ENCODE measurements around the gene CDH23. TPM values are rescaled to one million over a fixed set of nuclear protein-coding genes. Genes with fewer than 3 reads are reported as not detected.

Gene CDH23
- total RNA-seq, 4 donors from 2014 or later, result 0.57 to 5.9 (median 1.0) TPM

DNA sequence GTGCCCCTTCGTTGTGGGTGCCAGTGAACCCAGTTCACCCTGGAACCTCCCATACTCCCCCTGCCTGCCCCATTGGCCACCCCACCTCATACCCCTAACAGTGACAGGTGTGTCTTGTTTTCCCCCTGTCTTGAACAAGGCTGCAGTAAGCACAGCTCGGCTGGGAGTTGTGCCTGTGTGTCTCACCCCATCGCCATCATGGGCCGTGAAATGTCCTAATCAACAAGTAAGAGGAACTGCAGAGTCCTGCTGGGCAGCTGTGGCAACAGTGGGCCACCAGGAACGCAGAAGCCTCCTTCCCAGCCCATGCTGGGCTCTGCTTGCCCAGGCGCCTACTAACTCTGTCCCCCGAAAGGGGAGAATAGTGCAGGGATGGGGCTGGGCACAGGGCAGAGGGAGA, 231.2 kb downstream of the CDH23 start:
- WGBS, 2 donors, result 60 to 91% methylated on average over 4 of the region's 7 CpGs

DNA sequence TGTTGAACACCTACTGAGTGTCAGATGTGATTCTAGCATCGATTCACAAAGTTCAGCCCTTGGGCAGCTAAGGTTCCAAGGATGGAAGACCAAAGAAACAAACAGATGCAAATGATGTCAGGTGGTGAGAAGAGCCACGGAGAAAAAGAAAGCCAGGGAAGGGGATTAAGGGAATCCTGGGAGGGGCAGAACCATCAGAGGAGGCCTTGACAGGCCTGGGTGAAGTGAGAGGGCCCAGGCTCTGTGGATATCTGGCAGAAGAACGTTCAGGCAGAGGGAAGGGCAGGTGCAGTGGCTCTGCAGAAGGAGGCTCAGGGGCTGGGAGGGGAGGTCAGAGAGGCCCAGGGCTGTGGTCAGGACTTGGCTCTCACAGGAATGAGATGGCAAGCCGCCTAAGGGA, 232.4 kb downstream of the CDH23 start:
- WGBS, 2 donors, result 53 to 61% methylated on average over 4 of the region's 4 CpGs
- DNase-seq, result no peak
- Histone ChIP-seq H3K27me3 (no peaks in the 10 kb centered on the region), H3K36me3 (no peaks in the 10 kb centered on the region), H3K27ac (no peak overlapping the region), H3K4me3 (no peak overlapping the region), H3K9me3 (no peaks in the 10 kb centered on the region), H3K4me1 (no peaks in the 10 kb centered on the region)
- intact Hi-C loops (cut with DNase I), result no loop called here
- no peak for TF ChIP-seq POLR2A (IDR thresholded peaks at IDR 0.05)
- TF ChIP-seq, protein P1, sequence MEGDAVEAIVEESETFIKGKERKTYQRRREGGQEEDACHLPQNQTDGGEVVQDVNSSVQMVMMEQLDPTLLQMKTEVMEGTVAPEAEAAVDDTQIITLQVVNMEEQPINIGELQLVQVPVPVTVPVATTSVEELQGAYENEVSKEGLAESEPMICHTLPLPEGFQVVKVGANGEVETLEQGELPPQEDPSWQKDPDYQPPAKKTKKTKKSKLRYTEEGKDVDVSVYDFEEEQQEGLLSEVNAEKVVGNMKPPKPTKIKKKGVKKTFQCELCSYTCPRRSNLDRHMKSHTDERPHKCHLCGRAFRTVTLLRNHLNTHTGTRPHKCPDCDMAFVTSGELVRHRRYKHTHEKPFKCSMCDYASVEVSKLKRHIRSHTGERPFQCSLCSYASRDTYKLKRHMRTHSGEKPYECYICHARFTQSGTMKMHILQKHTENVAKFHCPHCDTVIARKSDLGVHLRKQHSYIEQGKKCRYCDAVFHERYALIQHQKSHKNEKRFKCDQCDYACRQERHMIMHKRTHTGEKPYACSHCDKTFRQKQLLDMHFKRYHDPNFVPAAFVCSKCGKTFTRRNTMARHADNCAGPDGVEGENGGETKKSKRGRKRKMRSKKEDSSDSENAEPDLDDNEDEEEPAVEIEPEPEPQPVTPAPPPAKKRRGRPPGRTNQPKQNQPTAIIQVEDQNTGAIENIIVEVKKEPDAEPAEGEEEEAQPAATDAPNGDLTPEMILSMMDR (IDR thresholded peaks at IDR 0.05), result no peak

More for the DNA sequence above, 231.2 kb downstream of the CDH23 start:
- no peaks in the 10 kb centered on the region for H3K27me3 ChIP-seq
- no peaks in the 10 kb centered on the region for H3K36me3 ChIP-seq
- no peak for DNase-seq
- no peaks in the 10 kb centered on the region for H3K9me3 ChIP-seq
- no peak overlapping the region for H3K4me3 ChIP-seq
- no peak for TF ChIP-seq POLR2A (IDR thresholded peaks at IDR 0.05)
- TF ChIP-seq, protein P1 (IDR thresholded peaks at IDR 0.05), result no peak
- no peak overlapping the region for H3K27ac ChIP-seq
- H3K4me1 ChIP-seq, result peaks cover 0 to 5% (median 4%) of the 10 kb centered on the region in 3 donors
- intact Hi-C loops (cut with DNase I), result no loop called here

DNA sequence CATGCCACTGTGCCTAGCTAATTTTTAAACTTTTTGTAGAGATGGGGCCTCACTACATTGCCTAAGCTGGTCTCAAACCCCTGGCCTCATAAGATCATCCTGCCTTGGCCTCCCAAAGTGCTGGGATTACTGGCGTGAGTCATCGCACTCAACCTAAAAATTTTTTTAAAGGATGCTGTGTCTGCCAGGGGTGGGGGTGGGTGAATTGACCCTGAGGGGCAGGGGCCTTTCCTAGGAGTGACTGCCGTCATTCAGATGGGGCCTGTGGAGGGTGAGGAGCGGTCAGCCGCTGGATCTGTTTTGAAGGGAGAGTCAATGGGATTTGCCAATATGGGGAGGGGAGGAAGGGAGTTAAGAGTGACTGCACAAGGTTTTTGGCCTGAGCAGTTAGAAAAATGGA, 233.4 kb downstream of the CDH23 start:
- intact Hi-C loops (cut with DNase I), result no loop called here
- no peak for TF ChIP-seq POLR2A (IDR thresholded peaks at IDR 0.05)
- TF ChIP-seq, protein P1 (IDR thresholded peaks at IDR 0.05), result no peak
- no peak for DNase-seq
- H3K9me3 ChIP-seq, result no peaks in the 10 kb centered on the region
- H3K27ac ChIP-seq, result no peak overlapping the region
- no peaks in the 10 kb centered on the region for H3K36me3 ChIP-seq
- no peak overlapping the region for H3K4me3 ChIP-seq
- H3K4me1 ChIP-seq, result peaks cover 0 to 4% (median 0%) of the 10 kb centered on the region in 3 donors
- WGBS, 2 donors, result 93 to 100% methylated on average over 2 to 5 of the region's 5 CpGs
- no peaks in the 10 kb centered on the region for H3K27me3 ChIP-seq

DNA sequence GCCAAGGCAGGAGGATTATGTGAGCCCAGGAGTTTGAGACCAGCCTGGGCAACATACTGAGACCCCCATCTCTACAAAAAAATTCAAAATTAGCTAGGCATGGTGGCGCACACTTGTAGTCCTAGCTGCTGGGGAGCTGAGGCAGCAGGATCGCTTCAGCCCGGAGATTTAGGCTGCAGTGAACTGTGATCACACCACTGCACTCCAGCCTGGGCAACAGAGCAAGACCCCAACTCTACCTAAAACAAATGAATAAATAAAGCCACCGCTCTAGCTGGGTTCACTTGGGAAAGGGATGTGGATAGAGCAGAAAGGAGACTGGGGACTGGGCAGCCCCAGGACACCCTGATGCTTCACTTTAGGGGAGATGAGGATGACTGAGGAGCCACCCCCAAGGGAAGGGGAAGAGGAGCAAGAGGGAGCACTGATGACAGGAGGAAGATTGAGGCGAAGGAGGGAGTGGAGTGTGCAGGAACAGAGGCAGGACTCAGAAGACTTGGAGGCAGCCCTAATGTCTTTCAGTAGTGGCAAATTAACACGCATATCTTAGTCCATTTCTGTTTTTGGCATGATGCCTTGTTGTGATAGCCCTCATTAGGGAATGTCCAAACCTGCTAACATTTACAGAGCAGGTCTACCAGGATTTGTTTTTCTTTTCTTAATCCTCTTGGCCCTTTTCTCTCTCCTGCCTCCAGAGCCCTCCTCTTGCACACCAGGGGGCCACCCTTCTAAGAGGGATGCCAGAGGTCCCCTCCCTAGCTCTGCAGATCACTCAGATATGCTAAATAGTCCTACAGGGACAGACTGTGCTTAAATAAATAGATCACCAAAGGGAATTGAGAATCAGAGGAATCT, 234.5 kb downstream of the CDH23 start:
- intact Hi-C loops (cut with DNase I), result no loop called here
- Histone ChIP-seq H3K27me3 (no peaks in the 10 kb centered on the region), H3K4me3 (no peak overlapping the region), H3K4me1 (peaks cover 0 to 4% (median 0%) of the 10 kb centered on the region in 3 donors), H3K9me3 (no peaks in the 10 kb centered on the region), H3K36me3 (no peaks in the 10 kb centered on the region), H3K27ac (no peak overlapping the region)
- DNase-seq, result no peak
- 68 to 83% methylated on average over 4 to 6 of the region's 6 CpGs for WGBS, 2 donors
- no peak for TF ChIP-seq POLR2A (IDR thresholded peaks at IDR 0.05)
- TF ChIP-seq, protein P1 (IDR thresholded peaks at IDR 0.05), result no peak

DNA sequence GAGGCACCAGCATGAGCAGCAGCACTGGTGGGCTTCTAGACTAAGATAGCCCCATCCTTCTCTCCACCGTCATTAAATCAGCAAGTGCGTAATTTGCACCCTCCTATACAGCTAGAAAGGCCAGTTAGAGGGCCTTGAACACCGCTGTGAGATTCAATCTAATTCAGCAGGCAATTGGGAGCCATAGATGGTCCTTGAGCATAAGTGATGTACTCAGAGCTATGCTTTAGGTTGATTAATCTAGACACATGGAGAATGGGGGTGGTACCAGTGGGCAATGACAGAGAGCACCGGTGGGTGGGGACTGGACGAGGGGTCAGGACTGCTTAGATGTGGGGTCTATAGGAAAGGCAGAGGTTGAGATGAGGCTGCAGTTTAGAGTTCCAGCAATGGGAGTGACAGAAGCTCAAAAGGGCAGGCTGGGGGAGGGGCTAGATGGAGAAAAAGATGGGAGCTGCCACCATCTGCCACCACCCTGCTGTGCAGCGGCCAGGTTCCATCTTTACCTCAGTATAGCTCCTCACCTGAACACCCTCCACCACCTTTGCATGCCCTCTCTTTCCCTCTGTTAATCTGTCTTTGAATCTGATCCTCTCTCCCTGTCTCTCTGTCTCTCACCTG, 235.6 kb downstream of the CDH23 start:
- intact Hi-C loops (cut with DNase I), result no loop called here
- 84 to 86% methylated on average over 5 to 6 of the region's 6 CpGs for WGBS, 2 donors
- TF ChIP-seq, protein P1 (IDR thresholded peaks at IDR 0.05), result no peak

More for the DNA sequence above, 235.6 kb downstream of the CDH23 start:
- H3K9me3 ChIP-seq, result no peaks in the 10 kb centered on the region
- no peak for DNase-seq
- peaks cover 0 to under 1% (median 0%) of the 10 kb centered on the region in 4 donors for H3K27me3 ChIP-seq
- H3K27ac ChIP-seq, result no peak overlapping the region
- no peak overlapping the region for H3K4me3 ChIP-seq
- H3K4me1 ChIP-seq, result peaks cover 0 to 4% (median 0%) of the 10 kb centered on the region in 3 donors
- H3K36me3 ChIP-seq, result no peaks in the 10 kb centered on the region
